Spleen (tissue), 7 donors: Measurements from ENCODE around the gene KDM3B.

Source experiments
- CTCF ChIP-seq, 11 experiments: fragments of 200-600 bp in 7 of 11; fragments of 450-650 bp in 4 of 11; sonication (generic) in 4 of 11; IDR thresholded peaks in 8 of 11; conservative IDR thresholded peaks in 3 of 11; 1 replicate in 7 of 11; 2 replicates in 4 of 11; pipeline versions ENCODE4 v1.4.0 to v1.8.0; 2016 to 2021; ENCODE audit warnings: antibody characterized with exemption in 11 of 11, inconsistent platforms in 4 of 11, mild to moderate bottlenecking in 1 of 11
- POLR2A ChIP-seq, 3 donors: fragments of 450-650 bp; IDR thresholded peaks; one replicate each; pipeline ENCODE4 v1.5.1; 2017; ENCODE audit warnings: antibody characterized with exemption in 3 of 3, mild to moderate bottlenecking in 1 of 3
- donor health status: DM: no; HTN: no; CAD: no; lungs with moderate emphysema.
- donor health status: DM: no; HTN: no; CAD: no.
- donor health status: DM: no; HTN: no; CAD: no.

GRCh38 chr5:138440159-138441073 is 87.9 kb downstream of the KDM3B start:
- no peak for TF ChIP-seq CTCF (IDR thresholded peaks at IDR 0.05 in 8 of 11, conservative IDR thresholded peaks at IDR 0.05 in 3 of 11)
- no peak for TF ChIP-seq POLR2A (IDR thresholded peaks at IDR 0.05)
